Right hindlimb (tissue), 1 donor: ENCODE measurements around the gene E2F6.

ENCODE experiments used
- DNase-seq: peaks from one replicate; pipeline ENCODE4 v3.0.0-alpha.2; 2018

Gene E2F6

DNA sequence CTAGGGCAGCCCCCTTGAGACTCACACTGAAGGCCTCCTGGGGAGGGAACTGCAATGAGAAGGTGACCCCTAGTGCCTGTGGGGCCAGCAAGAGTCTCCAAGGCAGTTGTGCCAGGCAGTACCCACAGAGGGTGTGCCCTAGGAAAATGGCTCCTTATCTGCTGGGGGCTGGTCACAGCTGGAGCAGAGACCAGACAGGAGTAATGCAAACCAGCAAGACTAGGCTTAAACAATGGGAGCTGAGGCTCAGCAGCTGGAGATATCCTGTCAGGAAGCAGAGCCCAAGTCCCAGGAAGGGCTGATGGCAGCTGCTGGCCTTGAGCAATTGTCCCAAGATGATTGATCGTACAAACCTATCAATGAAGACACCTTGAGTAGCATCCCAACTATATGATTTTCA is 26.8 kb upstream of the E2F6 start:
- DNase-seq, result no peak

DNA sequence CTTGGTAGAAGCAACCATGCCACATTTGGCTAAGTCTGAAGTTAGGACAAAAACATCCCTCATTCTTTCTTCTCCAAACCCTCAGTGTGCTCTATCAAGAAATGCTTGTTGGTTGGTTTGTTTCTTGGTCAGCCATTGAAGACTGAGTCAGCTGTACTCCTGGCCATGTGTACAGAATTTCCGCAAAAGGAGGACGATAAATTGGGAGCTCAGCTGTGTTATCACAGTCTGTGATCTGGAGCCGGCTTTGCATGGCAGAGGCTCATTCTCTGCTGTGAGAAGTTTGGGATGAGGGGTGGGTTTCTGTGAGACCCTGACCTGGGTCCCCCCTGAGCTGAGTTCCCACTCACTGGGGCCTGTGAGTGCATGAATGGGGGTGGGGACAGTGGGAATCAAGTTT is 26.3 kb upstream of the E2F6 start:
- DNase-seq, result no peak

DNA sequence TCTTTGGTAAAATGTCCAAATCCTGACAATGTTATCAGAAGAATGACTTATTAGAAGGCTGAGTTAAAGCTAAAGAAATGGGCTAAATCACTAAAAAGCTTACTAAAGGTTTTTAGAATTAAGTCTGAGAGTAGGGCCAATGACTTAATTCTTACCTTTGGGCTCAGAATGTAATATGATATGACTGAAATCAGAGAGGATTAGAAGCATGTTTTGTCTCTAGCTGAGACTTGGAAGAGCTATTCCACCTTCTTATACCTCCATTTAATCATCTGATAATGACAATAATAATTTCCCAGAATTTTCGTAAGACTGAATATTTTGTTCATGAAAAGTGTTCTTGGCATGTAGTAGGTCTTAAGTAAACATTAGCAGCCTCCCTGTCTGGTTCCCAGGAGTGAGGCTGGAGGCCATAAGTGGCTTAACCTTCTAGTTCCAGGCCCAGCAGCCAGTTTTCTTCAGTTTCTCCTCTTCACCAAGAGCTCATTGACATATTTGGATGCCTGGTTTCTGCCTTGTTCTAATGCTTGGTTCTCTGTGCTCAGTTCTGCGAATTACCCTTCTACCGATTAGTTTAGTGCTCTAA is 25.5 kb upstream of the E2F6 start:
- no peak for DNase-seq

DNA sequence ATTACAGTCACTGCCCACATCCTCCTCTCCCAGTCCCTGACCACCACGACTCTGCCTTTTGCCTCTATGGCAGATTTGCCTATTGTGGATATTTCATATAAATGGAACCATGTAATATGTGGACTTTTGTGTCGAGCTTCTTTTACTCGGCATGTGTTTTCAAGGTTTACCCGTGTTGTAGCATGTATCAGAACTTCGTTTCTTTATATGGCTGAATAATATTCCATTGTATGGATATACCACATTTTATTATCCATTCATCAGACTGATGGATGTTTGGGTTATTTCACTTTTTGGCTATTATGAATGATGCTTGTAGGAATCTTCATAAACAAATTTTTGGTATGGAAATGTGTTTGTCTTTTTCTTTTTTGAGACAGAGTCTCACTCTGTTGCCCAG is 24.2 kb upstream of the E2F6 start:
- DNase-seq, result no peak

DNA sequence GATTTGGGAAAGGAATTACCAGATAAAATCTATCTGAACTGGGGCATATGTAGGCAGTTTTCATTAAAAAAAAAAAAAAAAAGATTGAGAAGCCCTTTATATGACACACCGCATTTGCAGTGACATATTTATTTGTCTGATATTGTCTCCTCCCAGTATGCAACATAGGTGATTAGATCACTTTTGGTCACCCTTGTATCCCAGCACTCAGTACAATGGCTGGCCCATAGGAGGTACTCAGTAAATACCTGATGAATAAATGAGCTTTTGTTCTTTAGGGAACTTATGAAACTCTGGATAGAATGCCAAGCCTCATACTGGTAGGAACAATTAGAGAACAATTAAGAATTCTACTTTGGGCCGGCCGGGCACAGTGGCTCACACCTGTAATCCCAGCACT is 22.8 kb upstream of the E2F6 start:
- DNase-seq, result no peak

DNA sequence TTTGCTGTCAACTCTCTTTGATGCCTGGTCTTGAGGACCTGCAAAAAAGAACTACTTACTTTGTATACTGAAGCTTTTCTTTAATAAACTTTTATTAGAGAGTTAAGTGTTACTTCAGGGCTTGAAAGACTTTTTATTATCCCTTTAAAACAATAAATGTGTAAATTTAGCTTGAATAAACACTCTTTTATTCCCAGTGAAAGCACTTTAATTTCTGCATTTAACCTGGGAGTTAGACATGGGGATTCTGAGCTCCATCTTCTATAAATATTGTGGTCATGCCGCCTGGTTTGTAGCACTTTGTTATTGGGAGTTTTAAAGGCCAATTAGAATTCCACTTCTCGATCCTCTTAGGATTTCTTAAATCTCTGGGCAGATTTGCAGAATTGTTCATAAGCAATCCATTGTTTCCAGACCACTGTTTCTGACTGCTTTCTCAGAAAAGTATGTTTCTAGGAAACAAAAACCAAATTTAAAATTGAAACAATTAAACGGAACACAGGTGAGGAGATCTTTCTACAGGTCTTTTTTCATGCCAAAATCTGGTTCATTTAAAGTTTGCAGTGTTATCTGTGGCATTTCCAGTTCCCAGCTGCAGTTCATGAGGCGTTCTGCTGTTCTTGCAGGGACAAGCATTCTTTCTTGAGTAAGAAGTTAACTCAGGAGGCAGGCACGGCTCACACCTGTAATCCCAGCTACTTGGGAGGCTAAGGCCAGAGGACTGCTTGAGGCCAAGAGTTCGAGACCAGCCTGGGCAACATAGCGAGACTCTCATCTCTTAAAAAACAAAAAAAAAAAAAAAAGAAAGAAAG is 18.1 kb upstream of the E2F6 start:
- no peak for DNase-seq

DNA sequence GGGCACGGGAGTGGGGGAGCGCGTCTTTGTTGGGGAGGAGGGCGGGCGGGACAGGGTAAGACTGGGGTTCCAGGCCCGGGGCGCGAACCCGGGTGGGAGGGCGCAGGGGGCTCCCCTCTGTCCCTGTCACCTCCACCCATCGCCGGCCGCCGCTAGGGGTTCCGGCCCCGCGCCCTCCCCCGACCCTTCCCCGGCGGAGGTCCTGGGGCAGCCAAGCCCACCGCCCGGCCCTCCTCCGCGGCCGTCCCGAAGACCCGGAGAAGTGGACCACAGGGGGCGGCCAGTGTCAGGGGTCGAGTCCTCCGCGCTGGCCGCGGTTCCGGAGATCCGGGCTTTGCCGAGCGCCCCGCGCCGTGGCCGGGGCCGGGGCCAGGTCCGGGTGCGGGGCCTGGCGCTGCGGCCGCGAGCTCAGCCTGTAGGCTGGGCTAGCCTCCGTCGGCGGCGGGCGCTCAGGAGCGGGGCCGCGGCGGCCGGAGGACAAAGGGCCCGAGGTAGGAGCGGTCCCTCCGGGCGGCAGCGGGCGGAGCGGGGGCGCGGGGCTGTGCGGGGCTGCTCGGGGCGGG is 16.6 kb upstream of the E2F6 start:
- peak; percentile 78 for DNase-seq

DNA sequence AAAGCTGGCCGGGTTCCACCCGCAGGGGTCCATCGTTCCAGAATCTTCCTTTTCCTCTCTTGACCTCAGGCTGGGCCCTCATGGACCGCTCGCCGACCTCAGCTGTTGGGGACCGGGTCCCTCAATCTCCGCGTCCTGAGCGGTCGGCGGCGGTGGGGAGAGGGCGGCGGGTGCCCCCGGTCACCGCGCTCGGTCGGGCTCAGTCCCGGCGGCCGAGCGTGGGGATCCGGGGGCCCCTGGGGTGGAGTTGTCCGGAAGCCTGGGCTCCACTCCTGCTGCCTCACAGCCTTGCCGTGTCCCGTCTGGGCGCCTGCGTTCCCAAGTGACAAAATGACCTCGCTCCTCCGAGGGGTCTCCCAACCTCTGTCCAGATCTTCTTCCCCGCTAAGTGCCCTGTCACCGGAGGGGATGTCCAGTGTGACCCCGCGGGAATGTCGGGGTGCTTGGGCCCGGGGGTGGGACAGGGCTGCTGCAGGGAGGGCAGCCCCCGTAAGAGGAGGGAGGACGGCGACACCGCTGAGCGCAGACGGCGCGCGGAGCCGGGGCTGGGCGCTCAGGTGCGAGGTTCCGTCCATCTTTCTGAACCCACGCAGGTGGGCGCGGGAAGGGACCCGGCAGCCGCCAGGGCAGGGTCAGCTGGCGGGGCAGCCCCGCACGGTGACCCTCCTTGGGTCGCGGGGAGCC is 16.0 kb upstream of the E2F6 start:
- no peak for DNase-seq

DNA sequence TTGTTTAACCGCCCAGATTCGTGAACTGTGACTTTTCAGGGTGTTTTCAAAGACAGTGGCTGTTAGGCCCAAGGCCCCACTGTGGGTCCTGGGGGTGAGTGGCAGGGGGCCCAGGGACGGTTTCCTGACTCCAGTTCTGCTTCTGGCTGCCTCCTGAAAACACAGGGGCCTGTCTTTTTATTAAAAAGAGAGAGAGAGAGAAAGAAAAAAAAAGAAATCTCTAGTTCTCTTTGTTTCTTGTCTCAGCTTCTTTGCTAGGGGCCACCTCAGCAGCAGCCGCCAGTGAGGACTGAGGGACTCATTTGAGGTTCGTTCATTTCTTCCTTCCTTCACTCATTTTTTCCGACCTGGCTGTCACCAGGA is 15.4 kb upstream of the E2F6 start:
- DNase-seq, result no peak

DNA sequence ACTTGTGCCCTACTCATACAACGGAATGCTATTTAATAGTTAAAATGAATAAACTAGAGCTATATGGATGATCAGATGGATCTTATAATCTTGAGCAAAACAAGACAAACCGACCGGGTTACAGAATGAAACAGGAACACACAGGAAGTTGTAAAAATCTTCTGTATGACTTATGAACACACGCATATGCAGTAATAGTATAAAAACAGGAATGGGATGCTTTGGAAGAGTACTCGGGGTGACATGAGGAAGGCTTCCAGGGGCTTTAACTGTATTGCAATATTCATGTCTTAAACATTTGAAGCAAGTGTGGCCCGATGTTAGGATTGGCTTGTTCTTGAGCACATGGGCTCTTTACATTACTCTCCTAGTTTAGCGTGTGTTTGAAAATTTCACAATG is 14.9 kb upstream of the E2F6 start:
- DNase-seq, result no peak

DNA sequence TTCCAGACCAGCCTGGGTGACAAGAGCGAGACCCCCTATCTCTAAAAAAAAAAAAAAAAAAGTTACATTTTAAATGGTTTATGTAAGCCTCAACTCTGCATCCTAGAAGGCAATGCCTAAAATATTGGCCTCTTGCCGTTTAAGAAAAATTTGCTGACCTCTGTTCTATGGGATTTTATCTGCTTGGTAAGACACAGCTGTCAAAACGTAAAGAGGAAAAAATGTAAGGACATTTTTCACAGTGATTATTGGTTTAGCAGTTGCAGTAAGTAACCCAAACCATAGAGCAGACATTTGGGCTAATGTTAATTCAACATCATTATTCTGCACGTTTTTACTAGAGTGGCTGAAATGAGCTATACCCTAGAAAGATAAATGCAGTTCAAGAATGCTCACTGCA is 14.4 kb upstream of the E2F6 start:
- no peak for DNase-seq

DNA sequence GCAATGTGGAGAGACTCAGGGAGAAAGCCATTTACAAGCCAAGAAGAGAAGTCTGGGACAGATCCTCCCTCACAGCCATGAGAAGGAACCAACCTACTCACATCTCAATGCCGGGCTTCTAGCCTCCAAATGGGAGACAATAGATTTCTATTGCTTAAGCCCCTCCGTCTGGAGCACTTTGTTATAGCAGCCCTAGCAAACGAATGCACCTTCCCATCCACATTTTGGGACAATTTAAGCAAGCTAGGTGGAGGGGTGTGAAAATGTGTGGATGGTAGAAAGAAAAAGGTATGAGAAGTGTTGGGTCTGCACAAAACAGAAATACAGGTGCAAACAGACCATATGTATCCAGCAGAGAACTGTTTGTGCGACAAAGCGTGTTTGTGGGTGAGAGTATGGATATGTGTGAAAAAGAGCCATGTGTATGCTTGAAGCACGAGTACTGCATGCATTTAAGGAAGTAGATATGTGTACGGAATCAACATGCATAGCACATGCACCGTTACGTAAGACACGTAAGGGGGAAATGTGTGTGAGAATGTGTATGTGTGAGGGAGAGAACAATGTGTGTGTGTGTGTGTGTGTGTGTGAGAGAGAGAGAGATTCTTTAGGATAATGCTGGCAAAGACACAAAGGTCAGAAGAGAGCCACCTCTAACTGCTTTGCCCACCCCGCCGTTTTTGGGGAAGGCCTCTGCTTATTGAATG is 13.1 kb upstream of the E2F6 start:
- DNase-seq, result no peak

DNA sequence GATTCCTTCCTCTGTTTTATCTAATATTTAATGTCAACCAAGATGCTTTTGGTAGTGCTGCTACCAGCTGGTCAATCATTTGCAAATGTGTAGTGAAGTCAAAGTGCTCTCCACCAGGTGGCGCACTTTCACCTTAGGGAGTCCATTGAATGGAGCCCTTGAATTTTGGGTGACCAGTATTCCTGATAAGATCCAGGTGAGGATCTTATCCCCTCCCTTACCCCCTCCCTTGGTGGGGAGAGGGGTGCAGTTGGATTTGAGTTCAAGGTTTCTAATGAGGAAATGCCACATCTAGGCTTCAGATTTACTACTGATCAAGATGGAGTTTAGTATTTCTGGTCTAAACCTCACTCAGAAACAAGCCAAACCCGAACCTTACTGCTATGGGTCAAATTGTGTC is 12.0 kb upstream of the E2F6 start:
- DNase-seq, result peak; percentile 88

DNA sequence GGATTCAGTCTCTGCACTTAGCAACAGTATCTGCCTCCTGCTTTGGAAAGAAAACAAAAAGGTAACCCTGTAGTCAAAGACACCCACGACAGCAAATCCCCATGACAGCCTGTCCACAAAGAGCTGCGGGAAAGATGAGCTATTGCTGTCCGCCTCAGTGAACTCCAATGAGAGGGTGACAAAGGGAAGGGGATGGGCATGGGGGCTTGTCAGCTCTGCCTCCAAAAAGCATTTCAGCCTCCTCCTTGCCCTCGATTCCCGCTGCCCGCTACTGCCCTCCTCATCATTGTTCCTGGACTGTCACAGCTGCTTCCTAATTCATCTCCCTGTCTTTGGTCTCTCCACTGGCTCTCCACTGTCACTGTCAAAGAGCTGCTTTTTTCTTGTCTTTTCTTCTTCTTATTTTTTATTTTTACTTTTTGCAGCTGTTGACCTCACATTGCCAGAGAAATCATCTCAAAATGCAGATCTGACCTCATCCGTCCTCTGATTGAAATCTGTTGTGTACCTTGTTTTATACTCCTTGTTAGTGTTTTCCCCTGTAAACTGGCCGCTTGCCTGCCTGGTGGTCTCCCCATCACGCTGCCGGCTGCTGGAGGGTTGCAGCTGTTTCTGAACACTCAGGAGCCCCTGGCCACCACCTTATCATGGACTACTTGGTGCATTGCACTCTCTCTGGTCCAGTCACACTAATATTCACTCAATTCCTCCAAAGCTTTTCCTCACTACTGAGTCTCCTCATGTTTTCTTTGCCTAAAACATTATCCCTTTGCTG is 7.9 kb upstream of the E2F6 start:
- DNase-seq, result no peak

DNA sequence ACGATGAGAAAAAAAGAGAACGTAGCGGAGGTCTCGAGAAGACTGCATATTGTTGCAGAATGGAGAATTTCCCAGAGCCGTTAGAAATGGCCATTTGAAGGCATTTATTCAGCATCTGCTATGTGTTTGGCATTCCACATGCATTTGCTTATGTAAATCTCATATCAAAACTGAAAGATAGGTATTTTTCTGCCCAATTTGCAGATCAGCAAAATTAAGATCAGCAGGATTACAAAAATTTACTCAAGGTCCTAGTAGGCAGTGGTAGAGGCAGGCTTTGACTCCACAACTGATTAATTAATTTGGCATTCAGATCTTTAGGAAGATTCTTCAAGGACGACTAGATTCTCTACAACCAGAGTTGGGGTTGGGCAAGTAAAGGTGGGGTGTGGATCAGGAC is 1.8 kb upstream of the E2F6 start:
- DNase-seq, result no peak

DNA sequence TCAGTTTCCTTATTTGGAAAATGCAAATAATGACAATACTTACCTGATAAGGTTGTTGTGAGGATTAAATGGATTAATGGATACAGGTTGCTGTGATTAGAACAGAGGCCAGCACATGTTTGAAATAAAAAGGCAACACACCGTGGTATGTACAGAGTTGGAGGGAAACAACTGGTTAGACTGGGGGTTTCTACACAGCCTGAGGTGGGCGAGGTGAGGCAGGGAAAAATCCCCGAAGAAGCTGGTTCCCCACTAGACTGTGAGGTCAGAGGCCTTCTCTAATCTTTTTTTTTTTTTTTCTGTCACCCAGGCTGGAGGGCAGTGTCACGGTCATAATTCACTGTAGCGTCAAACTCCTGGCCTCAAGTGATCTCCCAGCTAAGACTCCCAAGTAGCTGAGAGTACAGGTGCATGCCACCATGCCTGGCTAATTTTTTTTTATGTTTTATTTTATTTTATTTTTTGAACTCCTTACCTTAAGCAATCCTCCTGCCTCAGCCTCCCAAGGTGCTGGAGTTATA is 1.2 kb upstream of the E2F6 start:
- no peak for DNase-seq

DNA sequence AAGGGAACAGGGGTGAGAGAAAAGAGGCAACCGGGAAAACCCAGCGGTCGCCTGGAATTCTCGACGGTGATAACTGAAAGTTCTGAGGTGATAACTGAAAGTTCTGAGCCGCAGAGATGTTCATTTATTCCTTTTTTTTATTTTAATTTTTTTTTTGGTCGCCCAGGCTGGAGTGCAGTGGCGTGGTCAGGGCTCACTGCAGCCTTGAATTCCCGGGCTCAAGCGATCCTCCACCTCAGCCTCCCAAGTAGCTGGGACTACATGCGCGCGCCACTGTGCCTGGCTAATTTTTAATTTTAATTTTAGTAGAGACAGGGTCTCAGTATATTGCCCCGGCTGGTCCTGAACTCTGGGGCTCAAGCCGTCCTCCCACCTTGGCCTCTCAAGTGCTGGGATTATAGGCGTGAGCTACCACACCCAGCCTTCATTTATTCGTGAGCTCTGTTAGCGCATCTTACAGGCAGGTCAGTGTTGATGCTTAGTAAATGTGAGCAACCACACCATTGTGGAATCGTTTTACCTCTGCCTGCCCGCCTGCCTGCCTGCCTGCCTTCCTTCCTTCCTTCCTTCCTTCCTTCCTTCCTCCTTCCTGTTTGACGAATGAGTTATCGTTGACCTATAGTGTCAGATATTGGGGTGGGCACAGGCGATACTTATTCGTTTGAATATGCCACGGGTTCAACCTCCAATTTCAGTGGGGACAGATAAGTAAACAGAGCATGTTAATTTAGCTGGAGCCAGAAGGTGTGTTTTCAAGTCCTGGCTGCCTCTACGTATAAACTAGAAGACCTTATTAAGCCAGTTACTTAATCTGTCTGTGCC is 557 bp upstream of the E2F6 start:
- no peak for DNase-seq

DNA sequence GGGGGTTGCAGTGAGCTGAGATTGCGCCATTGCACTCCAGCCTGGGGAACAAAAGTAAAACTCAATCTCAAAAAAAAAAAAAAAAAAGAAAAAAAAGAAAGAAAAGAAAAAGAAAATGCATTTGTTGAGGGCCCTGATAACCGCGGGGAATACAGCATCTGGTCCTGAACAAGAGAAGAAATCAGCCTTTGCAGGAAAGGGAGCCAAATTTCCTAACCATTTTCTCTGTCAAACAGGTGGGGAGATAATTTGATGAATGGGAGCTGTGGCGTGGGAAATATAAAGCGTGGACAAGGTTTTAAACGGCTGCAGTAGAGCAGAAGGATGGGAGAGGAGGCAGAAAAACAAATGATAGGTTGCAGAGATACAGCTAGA is 864 bp downstream of the E2F6 start:
- no peak for DNase-seq

DNA sequence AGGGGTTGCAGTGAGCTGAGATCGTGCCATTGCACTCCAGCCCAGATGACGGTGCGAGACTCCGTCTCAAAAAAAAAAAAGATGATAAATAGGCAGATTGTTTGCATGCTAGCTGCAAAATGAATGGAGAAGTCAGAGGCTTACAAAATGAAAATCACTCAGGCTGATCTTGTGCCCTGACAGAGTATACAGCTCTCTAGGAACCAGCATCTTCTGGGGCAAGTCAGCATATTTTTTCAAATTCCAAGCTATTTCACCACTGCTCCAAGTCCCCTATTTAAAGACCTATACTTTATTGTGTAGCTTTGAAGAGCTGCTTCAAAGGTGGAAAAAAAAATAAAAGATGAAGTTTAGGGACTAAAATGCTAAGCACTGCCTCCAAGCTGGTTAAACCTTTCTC is 6.1 kb downstream of the E2F6 start:
- no peak for DNase-seq

DNA sequence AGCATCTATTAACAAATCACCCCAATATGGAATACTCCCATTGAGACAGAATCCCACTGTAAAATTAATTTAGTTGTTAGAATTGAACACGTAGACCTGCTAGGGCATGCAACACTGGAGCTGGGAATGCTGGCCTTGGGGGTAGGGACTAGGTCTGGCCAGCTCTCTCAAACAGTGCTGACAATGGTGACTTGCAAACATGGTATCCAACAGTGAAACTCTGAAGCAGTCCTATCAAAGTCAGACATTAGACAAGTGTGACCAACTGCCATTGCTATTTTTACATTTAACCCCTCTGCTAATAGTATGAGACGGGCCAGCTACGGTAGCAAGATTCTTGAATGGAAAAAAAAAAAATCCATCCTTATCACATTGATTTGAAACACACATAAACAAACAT is 7.2 kb downstream of the E2F6 start:
- no peak for DNase-seq

DNA sequence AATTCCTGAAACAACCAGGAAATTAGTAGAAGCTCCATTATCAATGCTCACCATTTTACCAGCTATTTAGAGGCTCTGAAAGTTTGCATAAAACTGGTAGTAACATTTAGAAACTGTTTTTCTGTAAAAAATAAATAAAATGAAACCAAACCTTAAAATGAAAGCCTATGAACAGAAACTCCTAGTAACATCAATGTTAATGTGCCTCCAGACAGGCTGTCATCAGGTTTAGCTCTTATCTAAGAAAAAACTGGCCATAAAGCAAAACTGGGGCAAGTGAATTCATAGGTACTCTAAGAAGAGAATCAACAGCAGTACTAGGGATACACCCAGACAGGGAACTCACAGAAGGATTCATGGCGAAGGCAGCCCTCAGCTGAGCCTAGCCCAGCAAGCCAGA is 8.0 kb downstream of the E2F6 start:
- no peak for DNase-seq

DNA sequence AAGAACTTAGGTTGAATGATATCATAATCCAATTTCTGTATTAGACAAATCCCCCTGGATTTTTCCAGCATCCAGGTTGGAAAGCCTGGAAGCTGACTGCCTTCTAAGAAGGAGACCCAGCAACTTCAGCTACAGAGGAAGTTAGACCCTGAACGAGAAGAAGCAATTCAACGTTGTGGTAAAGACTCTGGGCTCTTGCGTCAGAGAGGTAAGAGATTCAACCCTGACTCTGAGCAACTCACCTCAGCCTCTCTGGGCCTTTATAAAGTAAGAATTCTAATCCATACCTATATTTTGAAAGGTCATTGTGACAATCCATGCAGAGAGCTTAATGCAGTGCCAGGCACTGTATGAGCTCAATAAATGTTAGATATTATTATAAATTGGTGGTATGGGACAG is 9.7 kb downstream of the E2F6 start:
- no peak for DNase-seq
